ENCODE results near the gene ERF.
"Not testable (repeated sequence)": the region's sequence is repeated elsewhere in the genome, so short reads cannot be mapped to it uniquely, and the experiment has no call there.

- TF ChIP-seq POLR2A, CTCF, EP300, POLR2AphosphoS5 (IDR thresholded peaks at IDR 0.05): not testable (repeated sequence)
Measured at GRCh38 chr19:42257842-42258241, 2.9 kb upstream of the ERF start.

Measured in sigmoid colon (tissue), 4 donors.